Measurements from ENCODE around the gene PHACTR4. TPM values are rescaled to one million over a fixed set of nuclear protein-coding genes. Genes with fewer than 3 reads are reported as not detected.
A peak's percentile ranks its signal among the peaks of the same experiment; 100 is the strongest.

The PHACTR4 gene
- total and polyA plus RNA-seq, 2 donors (not counting 1 experiment from before 2014, with no cell fraction given), result 5.5 to 6.9 TPM

DNA sequence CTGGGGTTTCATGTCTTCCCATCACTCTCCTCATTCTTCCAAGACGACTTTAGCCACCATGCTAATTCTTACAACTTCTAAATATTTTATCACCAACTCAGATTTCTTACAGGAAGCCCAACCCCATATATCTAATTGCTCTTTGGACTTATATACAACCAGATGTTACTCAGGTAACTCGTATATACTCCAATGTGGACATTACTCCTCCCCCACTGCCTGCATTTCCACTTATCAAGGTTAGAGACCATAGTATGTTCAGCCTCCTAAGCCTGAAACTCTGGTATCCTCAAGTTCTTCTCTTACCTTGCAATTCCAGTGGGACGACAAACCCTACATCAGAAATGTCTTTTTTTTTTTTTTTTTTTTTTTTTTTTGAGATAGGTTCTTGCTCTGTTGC, 133.6 kb downstream of the PHACTR4 start:
- H3K4me3 ChIP-seq (replicated peaks in 1 of 4; ENCODE audit: control extremely low read depth in 1 of 4, insufficient read depth in 1 of 4, low read depth in 3 of 4, low read length in 4 of 4), result no peak overlapping the region
- TF ChIP-seq, protein P1, sequence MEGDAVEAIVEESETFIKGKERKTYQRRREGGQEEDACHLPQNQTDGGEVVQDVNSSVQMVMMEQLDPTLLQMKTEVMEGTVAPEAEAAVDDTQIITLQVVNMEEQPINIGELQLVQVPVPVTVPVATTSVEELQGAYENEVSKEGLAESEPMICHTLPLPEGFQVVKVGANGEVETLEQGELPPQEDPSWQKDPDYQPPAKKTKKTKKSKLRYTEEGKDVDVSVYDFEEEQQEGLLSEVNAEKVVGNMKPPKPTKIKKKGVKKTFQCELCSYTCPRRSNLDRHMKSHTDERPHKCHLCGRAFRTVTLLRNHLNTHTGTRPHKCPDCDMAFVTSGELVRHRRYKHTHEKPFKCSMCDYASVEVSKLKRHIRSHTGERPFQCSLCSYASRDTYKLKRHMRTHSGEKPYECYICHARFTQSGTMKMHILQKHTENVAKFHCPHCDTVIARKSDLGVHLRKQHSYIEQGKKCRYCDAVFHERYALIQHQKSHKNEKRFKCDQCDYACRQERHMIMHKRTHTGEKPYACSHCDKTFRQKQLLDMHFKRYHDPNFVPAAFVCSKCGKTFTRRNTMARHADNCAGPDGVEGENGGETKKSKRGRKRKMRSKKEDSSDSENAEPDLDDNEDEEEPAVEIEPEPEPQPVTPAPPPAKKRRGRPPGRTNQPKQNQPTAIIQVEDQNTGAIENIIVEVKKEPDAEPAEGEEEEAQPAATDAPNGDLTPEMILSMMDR (conservative IDR thresholded peaks at IDR 0.05 in 1 of 2, IDR thresholded peaks at IDR 0.05 in 1 of 2; ENCODE audit: low read depth in 1 of 2, low read length in 2 of 2), result no peak
- TF ChIP-seq EZH2 (IDR thresholded peaks at IDR 0.05; ENCODE audit: low read length, missing control alignments), result no peak
- H3K4me2 ChIP-seq (ENCODE audit: extremely low read depth, insufficient read depth, low read length), result no peak overlapping the region
- peaks cover 22% of the 10 kb centered on the region for H3K79me2 ChIP-seq (ENCODE audit: control insufficient read depth, insufficient read depth, low read length)
- H3K9ac ChIP-seq (ENCODE audit: insufficient read depth, low read length), result no peak overlapping the region
- peaks cover under 1% of the 10 kb centered on the region for H3K36me3 ChIP-seq (ENCODE audit: control insufficient read depth, insufficient read depth, low read length)
- H3K9me3 ChIP-seq (ENCODE audit: control insufficient read depth, insufficient read depth, low read depth, low read length), result no peaks in the 10 kb centered on the region
- no peak overlapping the region for H3K27ac ChIP-seq (ENCODE audit: insufficient read depth, low read length)
- no peaks in the 10 kb centered on the region for H4K20me1 ChIP-seq (ENCODE audit: control insufficient read depth, extremely low read depth, insufficient read depth, low read length)
- no peaks in the 10 kb centered on the region for H3K4me1 ChIP-seq (ENCODE audit: control insufficient read depth, extremely low read depth, insufficient read depth, low read length)
- no peak overlapping the region for H2AFZ ChIP-seq (ENCODE audit: low read length)
- no peaks in the 10 kb centered on the region for H3K27me3 ChIP-seq (ENCODE audit: control insufficient read depth, insufficient read depth, low read length)
- DNase-seq (ENCODE audit: low read depth in 2 of 2), result no peak

DNA sequence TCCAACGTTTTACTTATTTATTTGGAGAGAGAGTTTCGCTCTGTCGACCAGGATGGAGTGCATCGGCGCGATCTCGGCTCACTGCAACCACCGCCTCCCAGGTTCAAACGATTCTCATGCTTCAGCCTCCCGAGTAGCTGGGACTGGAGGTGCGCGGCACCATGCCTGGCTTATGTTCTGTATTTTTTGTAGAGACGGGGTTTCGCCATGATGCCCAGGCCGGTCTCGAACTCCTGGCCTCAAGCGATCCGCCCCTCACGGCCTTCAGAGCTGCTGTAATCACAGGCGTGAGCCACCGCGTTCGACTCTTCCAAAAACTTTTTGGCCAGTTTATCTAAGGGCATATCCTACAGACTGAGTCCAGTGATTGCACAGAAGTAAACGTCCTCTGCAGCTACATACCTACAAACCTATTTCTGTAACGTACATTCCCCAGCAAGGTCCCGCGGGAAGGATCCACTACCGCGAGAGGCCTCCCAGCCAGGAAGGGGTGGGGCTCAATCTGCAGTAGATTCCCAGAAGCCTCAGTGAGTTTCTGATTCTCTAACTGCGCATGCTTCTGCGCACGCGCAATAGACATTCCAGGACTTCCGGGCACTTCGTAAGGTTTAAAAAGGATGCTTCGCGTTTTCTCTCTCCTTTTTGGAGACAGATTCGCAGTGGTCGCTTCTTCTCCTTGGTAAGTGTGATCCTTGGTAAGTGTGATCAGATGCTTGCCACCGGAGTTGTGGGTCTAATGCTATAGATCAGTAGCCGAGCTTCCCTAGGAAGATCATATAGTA, 136.1 kb downstream of the PHACTR4 start, which contains the start of gene RCC1:
Gene RCC1, plus strand, starts transcription at position 638 of the 782 bp plus-strand sequence. CDS start 23,824 bp downstream, outside the sequence.
- Histone ChIP-seq H2AFZ (ENCODE audit: low read length) (peak within 1 kb of the TSS; percentile 70), H3K79me2 (ENCODE audit: control insufficient read depth, insufficient read depth, low read length) (peaks cover 47% of the 10 kb centered on the region), H4K20me1 (ENCODE audit: control insufficient read depth, extremely low read depth, insufficient read depth, low read length) (no peaks in the 10 kb centered on the region), H3K4me3 (replicated peaks in 1 of 4; ENCODE audit: control extremely low read depth in 1 of 4, insufficient read depth in 1 of 4, low read depth in 3 of 4, low read length in 4 of 4) (peak within 1 kb of the TSS; percentile 68 to 99 (median 81)), H3K9me3 (ENCODE audit: control insufficient read depth, insufficient read depth, low read depth, low read length) (no peaks in the 10 kb centered on the region), H3K4me1 (ENCODE audit: control insufficient read depth, extremely low read depth, insufficient read depth, low read length) (peaks cover 10% of the 10 kb centered on the region), H3K4me2 (ENCODE audit: extremely low read depth, insufficient read depth, low read length) (peak within 1 kb of the TSS; percentile 86), H3K36me3 (ENCODE audit: control insufficient read depth, insufficient read depth, low read length) (peaks cover 17% of the 10 kb centered on the region), H3K27me3 (ENCODE audit: control insufficient read depth, insufficient read depth, low read length) (no peaks in the 10 kb centered on the region), H3K27ac (ENCODE audit: insufficient read depth, low read length) (peak within 1 kb of the TSS; percentile 79), H3K9ac (ENCODE audit: insufficient read depth, low read length) (peak within 1 kb of the TSS; percentile 91)
- DNase-seq (ENCODE audit: low read depth in 2 of 2), result peak; percentile 97 to 99
- TF ChIP-seq, protein P1 (conservative IDR thresholded peaks at IDR 0.05 in 1 of 2, IDR thresholded peaks at IDR 0.05 in 1 of 2; ENCODE audit: low read depth in 1 of 2, low read length in 2 of 2), result no peak
- TF ChIP-seq EZH2 (IDR thresholded peaks at IDR 0.05; ENCODE audit: low read length, missing control alignments), result no peak

DNA sequence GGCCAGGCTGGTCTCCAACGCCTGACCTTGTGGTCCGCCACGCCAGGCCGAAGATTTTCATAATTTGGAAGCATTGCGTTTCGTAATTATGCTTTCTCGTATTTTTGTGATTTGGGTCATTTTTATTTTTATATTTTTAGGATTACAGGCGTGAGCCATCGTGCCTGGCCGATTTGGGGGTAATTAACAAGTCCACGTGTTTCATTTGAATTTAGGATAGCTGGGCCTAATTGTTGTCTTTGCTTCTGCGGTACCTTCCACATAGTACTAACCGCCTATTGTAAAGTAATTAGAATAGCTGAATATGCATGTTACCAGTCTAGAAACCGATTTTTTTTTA, 137.3 kb downstream of the PHACTR4 start:
- peak overlapping the region; percentile 91 for H3K9ac ChIP-seq (ENCODE audit: insufficient read depth, low read length)
- peaks cover 10% of the 10 kb centered on the region for H3K4me1 ChIP-seq (ENCODE audit: control insufficient read depth, extremely low read depth, insufficient read depth, low read length)
- peaks cover 47% of the 10 kb centered on the region for H3K79me2 ChIP-seq (ENCODE audit: control insufficient read depth, insufficient read depth, low read length)
- no peaks in the 10 kb centered on the region for H3K9me3 ChIP-seq (ENCODE audit: control insufficient read depth, insufficient read depth, low read depth, low read length)
- H2AFZ ChIP-seq (ENCODE audit: low read length), result no peak overlapping the region
- peaks cover 17% of the 10 kb centered on the region for H3K36me3 ChIP-seq (ENCODE audit: control insufficient read depth, insufficient read depth, low read length)
- H3K27ac ChIP-seq (ENCODE audit: insufficient read depth, low read length), result peak overlapping the region; percentile 79
- DNase-seq (ENCODE audit: low read depth in 2 of 2), result no peak
- peak overlapping the region; percentile 68 to 99 (median 81) for H3K4me3 ChIP-seq (replicated peaks in 1 of 4; ENCODE audit: control extremely low read depth in 1 of 4, insufficient read depth in 1 of 4, low read depth in 3 of 4, low read length in 4 of 4)
- no peaks in the 10 kb centered on the region for H4K20me1 ChIP-seq (ENCODE audit: control insufficient read depth, extremely low read depth, insufficient read depth, low read length)
- peak overlapping the region; percentile 86 for H3K4me2 ChIP-seq (ENCODE audit: extremely low read depth, insufficient read depth, low read length)
- TF ChIP-seq, protein P1 (conservative IDR thresholded peaks at IDR 0.05 in 1 of 2, IDR thresholded peaks at IDR 0.05 in 1 of 2; ENCODE audit: low read depth in 1 of 2, low read length in 2 of 2), result no peak
- no peak for TF ChIP-seq EZH2 (IDR thresholded peaks at IDR 0.05; ENCODE audit: low read length, missing control alignments)
- no peaks in the 10 kb centered on the region for H3K27me3 ChIP-seq (ENCODE audit: control insufficient read depth, insufficient read depth, low read length)

Data from fibroblast of lung (primary cell).